Glomerular visceral epithelial cell (primary cell): ENCODE measurements around the gene FUOM.
"Not testable (repeated sequence)": the region's sequence is repeated elsewhere in the genome, so short reads cannot be mapped to it uniquely, and the experiment has no call there.

Experiments
- DNase-seq: peaks from one replicate; pipeline ENCODE4 v3.0.0-alpha.2; 2016; ENCODE audit errors: extremely low spot score

FUOM gene

GRCh38 chr10:133329491-133330202 is 28.2 kb downstream of the FUOM start:
- DNase-seq: peak; percentile 88

- no peak for DNase-seq
Measured at GRCh38 chr10:133328358-133329343, 29.2 kb downstream of the FUOM start.

- DNase-seq: peak; percentile 84
Measured at GRCh38 chr10:133327651-133328357, 30.0 kb downstream of the FUOM start.

- peak; percentile 34 for DNase-seq
Measured at GRCh38 chr10:133326745-133327650, 30.8 kb downstream of the FUOM start.

GRCh38 chr10:133326223-133326551 is 31.6 kb downstream of the FUOM start:
- no peak for DNase-seq

- no peak for DNase-seq
Measured at GRCh38 chr10:133325440-133326222, 32.2 kb downstream of the FUOM start.

GRCh38 chr10:133324857-133325260 is 33.0 kb downstream of the FUOM start:
- DNase-seq: no peak

DNA sequence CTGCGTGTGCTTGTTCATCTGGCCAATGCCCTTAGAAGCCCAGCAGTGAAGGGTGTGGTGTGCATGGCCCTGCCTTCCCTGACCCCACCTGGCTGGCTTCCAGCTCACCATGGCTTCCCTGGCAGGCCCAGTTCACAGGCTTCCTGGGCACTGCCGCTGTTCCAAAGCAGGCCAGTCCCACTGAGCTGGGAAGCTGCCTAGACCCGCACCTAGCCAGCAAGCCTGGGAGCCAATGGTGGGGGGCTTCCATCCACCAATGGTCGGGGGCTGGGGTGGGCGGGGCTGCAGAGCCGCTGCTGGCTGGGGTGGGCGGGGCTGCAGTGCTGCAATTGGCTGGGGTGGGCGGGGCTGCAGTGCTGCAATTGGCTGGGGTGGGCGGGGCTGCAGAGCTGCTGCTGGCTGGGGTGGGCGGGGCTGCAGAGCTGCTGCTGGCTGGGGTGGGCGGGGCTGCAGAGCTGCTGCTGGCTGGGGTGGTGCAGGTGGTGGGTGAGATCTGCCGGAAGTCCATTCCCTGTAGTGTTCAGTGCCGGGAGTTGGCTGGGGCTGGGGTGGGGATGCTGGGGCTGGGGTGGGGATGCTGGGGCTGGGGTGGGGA is 33.5 kb downstream of the FUOM start:
- DNase-seq: peak; percentile 54

DNA sequence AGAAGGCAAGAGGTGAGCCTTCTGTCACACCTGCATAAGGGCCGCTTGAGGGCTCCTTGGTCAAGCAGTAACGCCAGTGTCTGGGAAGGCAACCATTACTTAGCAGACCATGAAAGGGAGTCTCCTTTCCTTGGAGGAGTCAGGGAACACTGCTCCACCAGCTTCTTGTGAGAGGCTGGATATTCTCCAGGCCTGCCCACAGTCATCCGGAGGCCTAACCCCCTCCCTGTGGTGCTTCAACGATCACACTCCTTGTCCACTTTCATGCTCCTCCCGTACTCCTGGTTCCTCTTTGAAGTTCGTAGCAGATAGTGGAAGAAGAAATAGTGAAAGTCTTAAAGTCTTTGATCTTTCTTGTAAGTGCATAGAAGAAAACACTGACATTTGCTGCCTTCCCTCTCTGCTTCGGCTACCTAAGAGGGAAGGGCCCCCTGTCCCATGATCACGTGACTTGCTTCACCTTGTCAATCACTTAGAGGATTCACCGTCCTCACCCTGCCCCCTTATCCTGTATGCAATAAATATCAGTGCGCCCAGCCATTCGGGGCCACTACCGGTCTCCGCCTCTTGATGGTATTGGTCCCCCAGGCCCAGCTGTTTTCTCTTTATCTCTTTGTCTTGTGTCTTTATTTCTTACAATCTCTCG is 35.6 kb downstream of the FUOM start:
- not testable (repeated sequence) for DNase-seq

DNA sequence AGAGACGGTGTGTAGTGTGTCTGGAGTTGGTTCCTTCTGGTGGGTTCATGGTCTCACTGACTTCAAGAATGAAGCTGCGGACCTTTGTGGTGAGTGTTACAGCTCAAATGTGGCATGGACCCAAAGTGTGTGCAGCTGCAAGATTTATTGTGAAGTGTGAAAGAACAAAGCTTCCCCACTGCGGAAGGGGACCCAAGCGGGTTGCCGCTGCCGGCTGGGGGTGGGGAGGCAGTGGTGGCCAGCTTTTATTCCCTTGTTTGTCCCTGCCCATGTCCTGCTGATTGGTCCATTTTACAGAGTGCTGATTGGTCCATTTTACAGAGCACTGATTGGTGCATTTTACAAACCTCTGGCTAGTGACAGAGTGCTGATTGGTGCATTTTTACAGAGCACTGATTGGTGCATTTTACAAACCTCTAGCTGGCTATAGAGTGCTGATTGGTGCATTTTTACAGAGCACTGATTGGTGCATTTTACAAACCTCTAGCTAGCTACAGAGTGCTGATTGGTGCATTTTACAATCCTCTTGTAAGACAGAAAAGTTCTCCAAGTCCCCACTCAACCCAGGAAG is 36.9 kb downstream of the FUOM start:
- DNase-seq: not testable (repeated sequence)

GRCh38 chr10:133318494-133319127 is 39.2 kb downstream of the FUOM start:
- peak; percentile 63 for DNase-seq

DNA sequence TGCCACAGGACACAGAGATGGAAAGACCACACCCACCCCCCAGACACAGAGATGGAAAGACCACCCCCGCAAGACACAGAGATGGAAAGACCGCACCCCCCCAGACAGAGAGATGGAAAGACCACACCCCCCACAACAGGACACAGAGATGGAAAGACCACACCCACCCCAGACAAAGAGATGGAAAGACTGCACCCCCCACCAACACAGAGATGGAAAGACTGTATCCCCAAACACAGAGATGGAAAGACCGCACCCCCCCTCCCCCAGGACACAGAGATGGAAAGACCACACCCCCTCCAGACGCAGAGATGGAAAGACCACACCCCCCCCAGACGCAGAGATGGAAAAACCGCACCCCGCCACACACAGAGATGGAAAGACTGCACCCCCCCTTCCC is 41.1 kb downstream of the FUOM start:
- DNase-seq: no peak

- no peak for DNase-seq
Measured at GRCh38 chr10:133316266-133316665, 41.6 kb downstream of the FUOM start.

DNA sequence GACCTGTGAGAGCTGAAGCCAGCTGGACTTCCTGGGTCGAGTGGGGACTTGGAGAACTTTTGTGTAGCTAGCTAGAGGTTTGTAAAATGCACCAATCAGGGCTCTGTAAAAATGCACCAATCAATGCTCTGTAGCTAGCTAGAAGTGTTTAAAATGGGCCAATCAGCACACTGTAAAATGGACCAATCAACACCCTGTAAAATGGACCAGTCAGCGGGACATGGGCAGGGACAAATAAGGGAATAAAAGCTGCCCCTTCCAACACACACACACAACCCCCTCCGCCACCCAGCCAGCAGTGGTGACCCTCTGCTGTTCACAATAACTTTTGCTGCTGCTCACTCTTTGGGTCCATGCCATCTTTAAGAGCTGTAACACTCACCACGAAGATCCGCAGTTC is 42.0 kb downstream of the FUOM start:
- peak; percentile 21 for DNase-seq

- DNase-seq: no peak
Measured at GRCh38 chr10:133314911-133315310, 42.9 kb downstream of the FUOM start.

DNA sequence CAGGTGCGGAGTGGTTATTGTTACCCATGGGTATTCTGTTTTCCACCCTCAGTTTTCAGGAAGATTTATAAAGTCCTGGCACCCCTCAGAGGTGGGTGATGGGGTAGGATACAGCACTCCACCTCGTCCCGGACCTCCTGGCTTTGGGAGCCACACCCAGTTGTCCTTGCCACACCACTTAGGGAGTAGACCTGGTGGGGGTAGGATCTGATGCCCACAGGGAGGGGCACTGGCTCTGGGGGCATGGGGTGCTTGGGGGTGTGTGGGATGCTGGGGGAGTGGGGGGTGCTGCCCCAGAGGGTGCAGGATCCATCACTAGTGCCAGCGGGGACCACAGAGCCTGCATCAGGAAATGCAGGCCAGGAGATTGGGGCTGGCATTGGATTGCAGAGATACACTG is 44.6 kb downstream of the FUOM start:
- DNase-seq: no peak

DNA sequence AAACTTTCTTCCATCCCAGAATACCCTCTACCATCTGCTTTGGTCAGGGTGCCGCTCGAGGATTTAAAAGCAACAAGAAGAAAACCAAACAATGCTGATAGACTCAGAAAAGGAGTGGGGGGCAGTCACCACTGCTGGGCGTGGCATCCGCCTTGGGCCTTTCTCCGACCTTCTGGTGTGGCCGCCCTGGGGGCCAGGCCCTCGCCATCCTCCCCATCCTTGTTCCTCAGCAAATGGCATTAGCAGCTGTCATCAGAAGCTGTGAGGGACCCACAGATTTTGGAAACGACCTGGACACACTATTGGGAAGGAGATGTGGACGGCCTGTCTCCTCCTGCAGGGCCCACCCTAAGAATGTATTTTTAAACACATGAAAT is 45.1 kb downstream of the FUOM start:
- DNase-seq: no peak

GRCh38 chr10:133312016-133312768 is 45.6 kb downstream of the FUOM start:
- no peak for DNase-seq
